Peyer's patch (tissue), 4 donors: Measurements from ENCODE around the gene DPEP2NB. TPM values are rescaled to one million over a fixed set of nuclear protein-coding genes. Genes with fewer than 3 reads are reported as not detected.

ENCODE experiments used
- DNase-seq, 3 donors: peaks; one replicate each; pipeline ENCODE4 v3.0.0-alpha.2; 2017 to 2019
- H3K27ac ChIP-seq, 4 donors: fragments of 200-600 bp; sonication (generic); one replicate each; pipeline ENCODE4 v1.5.1; 2016 to 2019
- H3K27me3 ChIP-seq, 2 donors: fragments of 200-600 bp; sonication (generic); one replicate each; pipeline ENCODE4 v1.5.1; 2019
- H3K36me3 ChIP-seq, 3 donors: fragments of 200-600 bp; sonication (generic); one replicate each; pipeline ENCODE4 v1.5.1; 2016 to 2019
- H3K4me1 ChIP-seq, 4 donors: fragments of 200-600 bp; sonication (generic); one replicate each; pipeline ENCODE4 v1.5.1; 2016 to 2019
- H3K4me3 ChIP-seq, 4 donors: fragments of 200-600 bp; sonication (generic); 1 replicate in 3 of 4; 2 replicates in 1 of 4; pipeline ENCODE4 v1.5.1; 2016 to 2019; ENCODE audit warnings: mild to moderate bottlenecking in 1 of 4
- H3K9me3 ChIP-seq, 4 donors: fragments of 200-600 bp; sonication (generic); one replicate each; pipeline ENCODE4 v1.5.1; 2016 to 2019; ENCODE audit warnings: mild to moderate bottlenecking in 1 of 4
- CTCF ChIP-seq, 6 experiments: fragments of 450-650 bp in 4 of 6; fragments of 200-600 bp in 2 of 6; sonication (generic) in 1 of 6; IDR thresholded peaks; one replicate each; pipeline ENCODE4 v1.5.1; 2017 to 2019; ENCODE audit warnings: antibody characterized with exemption in 6 of 6, mild to moderate bottlenecking in 3 of 6, moderate library complexity in 1 of 6
- POLR2A ChIP-seq, 2 donors: fragments of 450-650 bp; IDR thresholded peaks; one replicate each; pipeline ENCODE4 v1.5.1; 2017; ENCODE audit warnings: antibody characterized with exemption in 2 of 2, mild to moderate bottlenecking in 2 of 2, moderate library complexity in 2 of 2
- total RNA-seq, 4 donors: library from RNA; depleted of rRNA; stranded (reverse); fragments of >200 nt; gene quantifications; one replicate each; pipeline ENCODE4 v1.1.0, GENCODE V29; 2016

DPEP2NB gene
- total RNA-seq, 4 donors from 2014 or later, result not detected

GRCh38 chr16:68028996-68029395 is 13.3 kb upstream of the DPEP2NB start:
- no peak overlapping the region for H3K4me3 ChIP-seq
- no peak for TF ChIP-seq CTCF (IDR thresholded peaks at IDR 0.05)
- TF ChIP-seq POLR2A (IDR thresholded peaks at IDR 0.05), result no peak
- DNase-seq, result no peak
- H3K36me3 ChIP-seq, result peaks cover 0 to 3% (median 0%) of the 10 kb centered on the region in 3 donors
- no peak overlapping the region for H3K27ac ChIP-seq
- H3K9me3 ChIP-seq, result no peaks in the 10 kb centered on the region
- peaks cover 0 to 5% (median under 1%) of the 10 kb centered on the region in 4 donors for H3K4me1 ChIP-seq
- H3K27me3 ChIP-seq, result no peaks in the 10 kb centered on the region

GRCh38 chr16:68022728-68023537 is 7.2 kb upstream of the DPEP2NB start, which contains the start of the genes DDX28 and DUS2:
Gene DDX28 (minus strand): TSS chr16:68023232. CDS start chr16:68023202, 30 bp downstream.
Gene DUS2 (plus strand): TSS chr16:68023284. CDS start chr16:68038024, 14,740 bp downstream.
- H3K4me3 ChIP-seq, result peak within 1 kb of the TSS; percentile 79 to 100 (median 88)
- H3K27me3 ChIP-seq, result no peaks in the 10 kb centered on the region
- H3K27ac ChIP-seq, result peak within 1 kb of the TSS; percentile 66 to 91 (median 80)
- H3K9me3 ChIP-seq, result no peaks in the 10 kb centered on the region
- peak in 1 of 6 experiments; percentile 2 for TF ChIP-seq CTCF (IDR thresholded peaks at IDR 0.05)
- peak; percentile 23 to 50 for TF ChIP-seq POLR2A (IDR thresholded peaks at IDR 0.05)
- H3K4me1 ChIP-seq, result peaks cover 0 to 27% (median 11%) of the 10 kb centered on the region in 4 donors
- H3K36me3 ChIP-seq, result peaks cover 0 to 7% (median 0%) of the 10 kb centered on the region in 3 donors
- DNase-seq, result peak; percentile 87 to 97 (median 96)

- peaks cover 0 to 7% (median 0%) of the 10 kb centered on the region in 3 donors for H3K36me3 ChIP-seq
- H3K27ac ChIP-seq, result peak overlapping the region; percentile 66 to 91 (median 80)
- H3K4me3 ChIP-seq, result peak overlapping the region; percentile 79 to 100 (median 88)
- H3K9me3 ChIP-seq, result no peaks in the 10 kb centered on the region
- H3K27me3 ChIP-seq, result no peaks in the 10 kb centered on the region
- peaks cover 0 to 27% (median 11%) of the 10 kb centered on the region in 4 donors for H3K4me1 ChIP-seq
- no peak for DNase-seq
- TF ChIP-seq POLR2A (IDR thresholded peaks at IDR 0.05), result no peak
- TF ChIP-seq CTCF (IDR thresholded peaks at IDR 0.05), result no peak
Measured at GRCh38 chr16:68022278-68022727, 6.6 kb upstream of the DPEP2NB start.

- no peaks in the 10 kb centered on the region for H3K27me3 ChIP-seq
- peaks cover 0 to 7% (median 0%) of the 10 kb centered on the region in 3 donors for H3K36me3 ChIP-seq
- no peak for TF ChIP-seq CTCF (IDR thresholded peaks at IDR 0.05)
- peaks cover 0 to 27% (median 11%) of the 10 kb centered on the region in 4 donors for H3K4me1 ChIP-seq
- H3K4me3 ChIP-seq, result no peak overlapping the region
- H3K27ac ChIP-seq, result no peak overlapping the region
- no peak for DNase-seq
- H3K9me3 ChIP-seq, result no peaks in the 10 kb centered on the region
Measured at GRCh38 chr16:68021490-68021889, 5.8 kb upstream of the DPEP2NB start.

GRCh38 chr16:68019167-68019680 is 3.5 kb upstream of the DPEP2NB start:
- TF ChIP-seq CTCF (IDR thresholded peaks at IDR 0.05) (no peak), POLR2A (IDR thresholded peaks at IDR 0.05) (no peak)
- no peaks in the 10 kb centered on the region for H3K27me3 ChIP-seq
- H3K27ac ChIP-seq, result no peak overlapping the region
- no peak overlapping the region for H3K4me3 ChIP-seq
- peaks cover 0 to 7% (median 0%) of the 10 kb centered on the region in 3 donors for H3K36me3 ChIP-seq
- no peak for DNase-seq
- peaks cover 0 to 25% (median 11%) of the 10 kb centered on the region in 4 donors for H3K4me1 ChIP-seq
- no peaks in the 10 kb centered on the region for H3K9me3 ChIP-seq
